Measurements from ENCODE around the gene MIA3.

DNA sequence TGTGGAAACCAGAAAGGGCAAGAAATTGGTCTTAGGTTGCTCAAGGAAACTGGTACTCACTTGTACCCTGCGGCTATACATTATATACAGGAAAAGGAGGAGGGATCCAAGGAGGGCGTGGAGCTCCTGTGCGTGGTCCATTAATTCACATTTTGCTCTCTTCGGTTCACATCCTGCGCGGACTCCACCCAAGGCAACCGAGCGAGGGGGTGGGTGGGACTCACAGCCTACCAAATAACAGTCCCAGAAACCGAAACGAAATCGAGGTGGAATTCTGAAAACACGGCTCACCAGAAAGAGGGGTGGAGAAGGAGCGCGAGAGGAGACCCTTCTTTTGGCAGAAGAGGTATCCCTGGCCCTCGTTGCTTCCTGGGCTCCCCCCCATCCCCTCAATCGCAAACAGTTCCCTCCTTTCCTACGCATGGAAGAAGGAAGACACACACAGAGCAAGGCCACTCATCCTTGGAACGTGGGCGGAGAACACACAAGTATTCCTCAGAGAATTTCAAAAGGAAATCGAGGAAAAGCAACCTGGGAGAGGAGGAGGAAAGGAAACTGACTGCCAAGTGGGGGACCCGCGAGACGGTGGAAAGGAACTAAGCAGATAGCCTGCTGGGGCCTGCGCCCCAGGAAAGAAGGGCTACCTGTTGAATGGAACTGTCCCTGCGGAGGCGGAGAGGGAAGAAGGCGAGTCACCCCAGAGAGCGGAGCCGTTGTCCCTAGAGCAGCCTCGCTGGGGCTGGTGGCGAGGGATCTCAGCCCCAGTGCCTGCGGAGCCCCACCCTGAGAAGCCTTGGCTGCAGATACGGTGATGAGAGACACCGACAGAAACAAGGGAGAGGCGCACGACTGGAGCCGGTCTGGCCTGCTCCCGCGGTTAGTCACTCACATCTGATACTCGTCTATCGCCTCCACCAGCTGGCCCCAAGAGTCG, 93.7 kb downstream of the MIA3 start:
- TF ChIP-seq, protein P1, sequence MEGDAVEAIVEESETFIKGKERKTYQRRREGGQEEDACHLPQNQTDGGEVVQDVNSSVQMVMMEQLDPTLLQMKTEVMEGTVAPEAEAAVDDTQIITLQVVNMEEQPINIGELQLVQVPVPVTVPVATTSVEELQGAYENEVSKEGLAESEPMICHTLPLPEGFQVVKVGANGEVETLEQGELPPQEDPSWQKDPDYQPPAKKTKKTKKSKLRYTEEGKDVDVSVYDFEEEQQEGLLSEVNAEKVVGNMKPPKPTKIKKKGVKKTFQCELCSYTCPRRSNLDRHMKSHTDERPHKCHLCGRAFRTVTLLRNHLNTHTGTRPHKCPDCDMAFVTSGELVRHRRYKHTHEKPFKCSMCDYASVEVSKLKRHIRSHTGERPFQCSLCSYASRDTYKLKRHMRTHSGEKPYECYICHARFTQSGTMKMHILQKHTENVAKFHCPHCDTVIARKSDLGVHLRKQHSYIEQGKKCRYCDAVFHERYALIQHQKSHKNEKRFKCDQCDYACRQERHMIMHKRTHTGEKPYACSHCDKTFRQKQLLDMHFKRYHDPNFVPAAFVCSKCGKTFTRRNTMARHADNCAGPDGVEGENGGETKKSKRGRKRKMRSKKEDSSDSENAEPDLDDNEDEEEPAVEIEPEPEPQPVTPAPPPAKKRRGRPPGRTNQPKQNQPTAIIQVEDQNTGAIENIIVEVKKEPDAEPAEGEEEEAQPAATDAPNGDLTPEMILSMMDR (IDR thresholded peaks at IDR 0.05) = no peak
- TF ChIP-seq POLR2A (IDR thresholded peaks at IDR 0.05) = no peak

Data from lower leg skin (tissue), 3 donors.